Measurements from ENCODE around the gene DACH1.
A peak's percentile ranks its signal among the peaks of the same experiment; 100 is the strongest.
"Not testable (repeated sequence)": the region's sequence is repeated elsewhere in the genome, so short reads cannot be mapped to it uniquely, and the experiment has no call there.

Gene DACH1

DNA sequence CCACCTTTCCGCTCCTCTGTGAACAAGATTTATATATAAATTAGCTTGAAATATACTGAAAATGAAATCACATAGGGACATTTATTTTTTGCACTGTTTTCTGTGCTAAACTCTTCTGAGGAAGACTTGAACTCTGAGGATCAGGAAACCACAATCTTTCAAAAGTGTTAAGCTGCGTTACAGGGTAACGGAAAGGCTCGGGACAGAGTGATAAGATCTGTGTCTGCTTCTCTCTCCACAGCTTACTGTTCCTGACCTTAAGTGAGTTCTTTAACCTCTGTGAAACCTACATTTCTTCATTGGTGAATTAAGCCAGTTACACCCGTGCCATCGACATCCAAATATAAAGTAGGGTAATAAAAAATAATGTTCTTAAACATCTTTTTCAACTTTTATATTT lies 38.9 kb downstream of the DACH1 start:
- peak; percentile 66 for DNase-seq

DNA sequence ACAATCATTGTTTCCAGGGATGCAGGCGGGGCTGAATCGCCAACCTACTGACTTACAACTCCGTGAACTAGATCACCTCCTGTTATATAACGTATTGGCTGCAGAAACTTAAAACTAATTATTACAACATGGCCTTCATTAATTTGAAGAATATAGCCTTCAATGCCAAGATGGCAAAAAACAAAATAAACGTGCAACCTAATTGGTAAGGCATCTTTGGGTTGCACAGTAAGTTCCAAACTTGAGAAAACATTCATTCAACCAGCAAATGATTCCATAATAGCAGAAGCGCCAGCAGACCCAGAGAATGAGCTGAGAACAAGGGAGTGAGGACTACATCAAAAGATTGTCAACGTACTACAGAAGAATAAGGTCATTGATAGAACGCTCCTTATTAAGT lies 39.8 kb downstream of the DACH1 start:
- DNase-seq: no peak

DNA sequence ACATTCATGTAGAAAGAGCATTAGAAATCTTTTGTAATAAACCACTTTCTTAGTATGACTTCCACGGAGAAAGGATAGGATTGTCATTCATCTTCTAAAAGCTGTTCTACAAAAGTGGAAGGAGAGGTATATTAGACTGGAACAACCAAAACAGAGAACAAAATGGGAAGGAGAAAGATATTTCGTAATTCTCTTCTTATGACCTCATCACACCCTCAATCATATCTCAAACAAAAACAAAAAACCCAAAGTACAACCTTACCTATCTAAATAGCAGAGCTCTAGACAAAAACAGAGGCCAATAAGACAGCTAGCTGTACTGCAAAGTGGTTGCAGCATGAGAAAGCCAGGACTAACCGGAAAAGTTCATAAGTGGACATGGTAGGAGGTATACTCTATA lies 46.3 kb downstream of the DACH1 start:
- DNase-seq: no peak

DNA sequence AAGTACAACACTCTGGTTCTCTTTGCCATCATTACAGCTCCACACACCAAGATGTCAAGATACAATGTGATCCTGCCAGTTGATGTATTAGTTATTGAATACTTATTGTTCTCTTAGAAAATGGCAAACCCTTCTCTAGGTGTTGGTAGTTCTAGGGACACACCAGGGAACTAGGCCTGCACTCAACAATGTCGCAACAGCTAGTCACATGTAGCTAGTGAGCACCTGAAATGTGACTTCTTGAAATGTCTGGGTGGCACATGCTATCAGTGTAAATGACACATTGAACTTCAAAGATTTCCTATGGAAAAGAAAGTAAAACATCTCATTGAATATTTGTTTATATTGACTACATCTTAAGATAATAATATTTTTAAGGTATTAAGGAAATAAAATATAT lies 49.7 kb downstream of the DACH1 start:
- DNase-seq: no peak

DNA sequence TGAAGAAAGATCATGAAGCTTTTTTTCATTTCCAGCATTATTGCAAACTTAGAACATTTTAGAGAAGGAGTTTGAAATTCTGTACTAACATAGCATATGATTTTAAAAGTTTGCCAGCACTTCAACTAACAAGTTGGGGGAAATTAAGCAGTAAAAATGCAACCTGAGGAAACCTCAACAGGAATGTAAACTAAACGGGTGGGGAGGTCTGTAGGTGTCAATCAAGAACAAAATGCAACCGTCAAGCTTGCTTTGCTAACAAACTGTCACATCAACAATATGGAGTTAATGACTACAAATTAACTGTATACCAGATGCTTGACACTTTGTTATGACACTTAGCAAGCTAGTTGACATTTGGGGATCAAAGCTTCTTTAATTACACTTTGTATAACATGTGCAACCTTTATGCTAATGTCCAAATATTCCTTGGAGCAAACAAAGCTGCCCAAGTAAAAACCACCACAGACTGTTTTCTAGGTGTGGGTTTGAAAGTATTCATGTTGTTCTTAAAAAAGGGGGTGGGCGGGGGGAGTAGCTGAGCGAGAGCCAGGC lies 52.1 kb downstream of the DACH1 start:
- DNase-seq: no peak

DNA sequence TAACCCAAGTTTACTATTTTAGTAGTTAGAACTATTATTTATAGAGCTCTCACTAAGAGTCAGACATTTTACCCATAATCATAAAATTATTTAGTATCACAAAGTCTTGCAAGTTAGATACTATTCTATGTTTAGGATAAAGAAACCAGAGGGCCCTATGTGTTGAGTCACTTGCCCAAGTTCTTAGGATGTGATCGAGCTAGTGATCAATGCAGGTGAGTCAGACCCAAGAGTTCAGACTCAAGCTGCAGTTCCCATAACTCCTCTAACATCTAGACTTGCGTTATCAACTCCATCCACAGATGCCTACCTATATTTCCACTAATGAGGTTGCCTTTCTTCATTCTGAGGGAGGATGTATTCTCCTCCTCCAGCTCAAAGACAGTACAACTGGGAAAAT lies 53.8 kb downstream of the DACH1 start:
- DNase-seq: no peak

DNA sequence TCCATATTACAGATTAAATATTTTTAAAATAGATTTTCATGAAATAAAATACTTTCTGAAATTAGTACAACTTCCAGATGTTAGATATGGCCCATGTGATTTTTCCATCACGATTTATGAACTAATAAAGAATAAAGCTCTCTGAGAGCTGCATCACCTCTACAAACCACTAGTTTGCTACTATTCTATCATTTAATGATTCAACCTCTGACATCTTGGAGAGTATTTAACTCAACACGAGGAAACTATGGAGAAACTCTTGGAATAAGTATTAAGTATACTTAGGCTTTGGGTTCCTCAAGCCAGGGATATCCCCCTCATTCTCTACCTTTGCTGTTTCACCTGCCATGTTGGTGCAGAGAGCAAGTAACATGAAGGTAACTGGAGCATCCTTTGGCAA lies 55.7 kb downstream of the DACH1 start:
- no peak for DNase-seq

DNA sequence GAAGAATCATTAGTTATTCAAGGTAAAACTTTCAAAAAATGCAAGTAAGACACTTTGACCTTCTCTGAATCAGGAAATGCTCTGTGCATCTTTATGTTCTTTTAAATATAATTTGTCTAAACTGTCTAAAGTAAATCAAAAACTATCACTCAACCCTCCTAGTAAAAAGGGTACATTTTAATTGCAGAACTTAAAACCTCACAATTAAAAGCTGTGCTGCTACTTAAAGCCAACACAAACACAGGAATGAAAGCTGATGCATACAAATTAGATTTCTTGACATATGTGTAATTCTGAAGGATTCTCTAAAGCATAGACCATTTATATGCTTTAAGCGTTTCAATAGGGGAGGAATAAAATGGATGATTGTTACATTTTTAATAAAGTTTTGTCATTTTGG lies 58.3 kb downstream of the DACH1 start:
- DNase-seq: no peak

DNA sequence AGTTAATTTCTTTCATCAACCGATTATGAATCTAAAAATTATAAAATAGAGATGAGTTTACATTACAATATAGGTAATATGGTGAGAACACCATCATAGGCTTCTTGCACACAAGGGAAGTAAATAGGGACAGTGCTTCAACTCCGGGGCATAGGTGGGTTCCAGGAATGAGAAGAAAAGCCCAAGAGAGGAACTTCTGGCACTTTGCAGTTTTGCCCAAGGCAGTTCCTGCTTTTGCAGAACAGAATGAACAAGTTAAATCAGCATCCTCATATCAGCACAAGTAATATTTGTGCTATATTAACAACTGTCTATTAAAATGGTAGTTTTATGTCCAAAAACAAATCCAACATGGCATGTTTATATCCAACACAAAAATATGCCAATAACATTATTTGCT lies 60.1 kb downstream of the DACH1 start:
- no peak for DNase-seq

DNA sequence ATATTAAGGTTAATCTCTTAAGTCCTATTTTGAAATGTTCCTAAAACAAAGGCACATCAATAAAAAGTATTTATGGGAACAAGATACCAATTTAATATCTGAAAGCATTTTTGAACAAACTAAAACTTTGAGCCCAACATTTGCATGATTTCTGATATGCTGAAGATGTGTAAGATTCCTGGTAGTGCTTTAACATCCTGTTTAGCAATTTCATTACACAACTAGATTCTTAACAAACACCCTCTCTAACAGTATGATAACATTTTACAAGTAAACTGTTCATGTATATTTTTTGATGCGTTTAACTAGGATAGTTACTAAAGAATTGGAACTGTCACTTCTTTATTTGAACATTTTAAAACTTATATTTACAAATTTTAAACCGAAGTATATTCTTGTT lies 63.9 kb downstream of the DACH1 start:
- DNase-seq: no peak

DNA sequence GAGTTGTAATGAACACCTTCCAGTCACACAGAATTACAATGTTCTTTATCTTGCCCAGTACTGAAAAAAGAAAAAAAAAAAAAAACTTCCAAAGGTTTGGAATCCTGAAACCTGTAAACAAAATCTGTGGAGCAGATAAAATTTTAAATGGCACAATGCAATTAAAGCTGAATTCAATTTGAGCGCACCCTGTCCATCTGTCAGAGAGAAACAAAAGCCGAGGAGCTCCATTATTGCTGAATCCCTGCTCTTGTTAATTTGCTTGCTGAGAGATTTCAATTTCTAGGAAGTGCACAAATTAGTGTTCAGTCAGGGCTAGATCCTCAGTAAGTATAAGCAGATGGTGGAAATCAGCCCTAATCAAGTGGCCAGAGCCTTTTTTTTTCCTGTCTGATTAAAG lies 65.2 kb downstream of the DACH1 start:
- DNase-seq: no peak

DNA sequence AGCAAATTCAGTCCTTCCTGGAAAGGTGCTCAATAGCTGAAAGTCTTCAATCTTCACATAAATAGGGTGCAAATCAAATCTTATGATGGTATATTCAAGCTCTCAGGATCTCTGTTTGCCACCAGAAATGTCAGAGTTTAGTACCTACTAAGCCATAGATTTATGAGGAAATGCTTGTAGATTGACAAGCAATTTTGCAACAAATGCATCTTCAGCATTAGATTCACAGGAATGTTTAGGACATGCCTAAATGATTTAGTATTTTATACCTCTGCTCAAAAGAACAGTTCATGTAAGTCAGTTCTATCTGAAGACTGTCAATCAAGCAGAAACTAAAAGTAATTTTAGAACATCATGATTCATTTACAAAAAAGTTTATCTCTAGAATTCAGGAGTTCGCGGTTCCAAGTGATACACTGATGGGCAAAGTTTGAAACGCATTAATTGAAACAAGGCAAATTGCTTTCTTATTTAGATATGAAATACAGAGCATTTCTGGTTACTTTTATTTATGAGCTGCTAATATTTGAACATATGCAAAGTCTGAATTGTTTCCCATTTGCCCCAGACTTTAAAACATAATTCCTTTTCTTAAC lies 65.7 kb downstream of the DACH1 start:
- no peak for DNase-seq

DNA sequence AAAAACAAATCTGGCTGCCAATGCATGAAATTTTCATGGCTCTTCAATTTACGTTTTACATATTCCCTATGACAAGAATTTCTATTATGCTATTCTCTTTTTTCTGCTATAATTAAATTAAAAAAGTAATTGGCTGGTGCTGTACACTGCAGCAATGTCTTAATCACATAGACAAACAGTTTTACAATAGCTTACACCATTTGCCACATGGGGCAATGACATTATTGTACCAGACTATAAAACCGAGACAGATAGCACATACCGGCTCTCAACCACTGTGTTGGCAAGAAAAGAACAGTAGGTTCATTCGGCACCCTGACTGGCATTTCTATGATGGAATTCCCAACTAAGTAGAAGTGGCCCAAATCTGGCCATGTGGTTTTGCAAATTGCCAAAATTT lies 67.7 kb downstream of the DACH1 start:
- DNase-seq: no peak

DNA sequence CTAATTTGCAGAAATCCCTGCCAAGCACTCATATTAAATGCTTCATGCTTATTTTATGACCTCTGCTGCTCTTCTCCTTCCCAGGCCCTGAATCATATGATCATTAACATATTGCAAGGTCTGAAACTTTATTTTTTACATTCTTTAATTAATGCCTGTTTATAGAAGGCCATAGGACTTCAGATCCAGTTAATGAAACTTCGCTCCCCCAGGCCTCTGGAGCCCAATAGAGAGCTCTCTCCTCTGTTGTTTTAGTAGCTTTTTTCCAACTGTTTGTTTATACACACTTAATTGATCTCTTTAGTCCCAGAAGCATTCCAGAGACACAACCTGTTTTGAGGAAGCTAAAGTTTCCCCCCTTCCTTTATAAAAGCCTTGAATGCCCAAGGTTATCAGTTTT lies 68.3 kb downstream of the DACH1 start:
- DNase-seq: no peak

DNA sequence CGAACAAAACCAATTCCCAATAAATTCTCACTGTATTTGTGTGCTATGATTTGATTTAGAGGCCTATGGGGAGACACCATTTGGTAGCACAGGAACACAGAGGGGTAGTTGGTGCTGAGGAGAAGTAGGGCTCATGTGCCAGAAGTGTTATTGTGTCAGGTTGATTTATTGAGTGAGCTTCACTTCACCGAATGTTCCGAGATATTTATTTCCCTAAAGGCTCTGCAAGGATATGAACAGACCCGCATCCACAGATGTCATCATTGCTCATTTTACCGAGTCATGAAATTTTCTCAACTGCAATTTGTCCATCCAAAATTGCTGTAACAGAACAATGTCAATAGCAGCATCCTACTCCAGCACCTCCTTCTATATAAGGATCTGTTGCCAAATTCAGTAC lies 69.5 kb downstream of the DACH1 start:
- DNase-seq: no peak

DNA sequence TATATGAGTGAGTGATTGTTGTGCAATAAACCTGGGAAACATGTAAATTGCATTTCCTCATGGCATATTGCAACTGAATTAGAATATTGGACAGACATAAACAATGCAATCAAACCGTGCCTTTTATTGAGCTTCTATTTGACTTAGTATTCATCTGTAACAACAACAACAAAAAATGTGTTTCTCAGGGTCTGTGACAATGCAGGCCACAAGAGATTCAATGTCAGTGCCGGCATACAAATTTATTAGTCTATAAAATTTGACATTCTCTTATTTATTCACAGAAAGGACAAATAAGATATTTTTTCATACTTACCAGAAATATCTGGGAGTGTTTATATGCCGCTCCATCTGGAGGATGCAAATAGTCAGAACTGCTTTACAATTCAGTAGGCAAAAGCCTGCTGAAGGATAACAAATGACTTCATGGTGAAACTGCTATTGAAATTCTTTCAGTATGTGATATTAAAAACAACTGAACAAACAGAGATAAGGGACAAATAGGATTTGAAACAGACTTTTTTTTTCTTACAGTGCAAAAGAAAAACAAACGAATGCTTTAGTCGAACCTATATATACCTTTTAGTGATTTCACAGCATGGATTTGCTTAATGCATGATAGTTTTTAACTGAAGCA lies 77.2 kb downstream of the DACH1 start:
- DNase-seq: no peak

DNA sequence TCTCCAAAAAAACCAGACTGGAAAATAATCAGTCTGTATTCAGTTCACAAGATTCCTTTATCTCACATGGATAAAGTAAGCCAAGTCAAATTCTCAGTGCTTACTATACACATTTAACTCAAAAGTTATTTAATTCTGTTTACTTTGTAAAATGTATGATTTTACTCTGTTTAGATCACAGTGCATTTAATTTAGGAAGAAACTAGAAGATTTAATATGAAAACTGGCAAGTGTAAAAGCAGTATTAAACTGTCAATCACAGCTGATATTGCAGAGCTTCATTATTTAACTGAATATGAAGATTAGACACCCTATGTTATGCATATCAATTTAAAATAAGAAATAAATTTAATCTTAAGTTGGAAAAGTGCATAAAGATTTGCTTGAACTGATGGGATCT lies 78.0 kb downstream of the DACH1 start:
- no peak for DNase-seq

DNA sequence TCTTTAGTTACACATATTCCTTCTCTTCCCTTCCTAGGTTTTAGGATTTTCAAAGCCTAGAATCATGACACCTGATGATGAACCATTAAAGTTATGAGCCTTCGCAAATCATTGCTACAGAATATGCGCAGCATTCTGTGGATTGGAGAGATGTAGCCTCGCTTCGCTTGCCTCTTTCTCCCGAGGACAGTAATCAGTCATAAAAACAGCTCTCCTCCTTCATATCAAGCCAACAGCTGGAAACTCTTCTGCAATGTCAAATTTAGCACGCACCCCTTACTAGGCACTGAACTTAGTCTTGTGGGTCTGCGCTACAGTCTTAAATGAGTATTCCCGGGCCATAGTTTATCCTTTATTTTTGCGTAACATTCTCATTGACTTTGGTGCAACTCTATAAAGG lies 79.6 kb downstream of the DACH1 start:
- no peak for DNase-seq

DNA sequence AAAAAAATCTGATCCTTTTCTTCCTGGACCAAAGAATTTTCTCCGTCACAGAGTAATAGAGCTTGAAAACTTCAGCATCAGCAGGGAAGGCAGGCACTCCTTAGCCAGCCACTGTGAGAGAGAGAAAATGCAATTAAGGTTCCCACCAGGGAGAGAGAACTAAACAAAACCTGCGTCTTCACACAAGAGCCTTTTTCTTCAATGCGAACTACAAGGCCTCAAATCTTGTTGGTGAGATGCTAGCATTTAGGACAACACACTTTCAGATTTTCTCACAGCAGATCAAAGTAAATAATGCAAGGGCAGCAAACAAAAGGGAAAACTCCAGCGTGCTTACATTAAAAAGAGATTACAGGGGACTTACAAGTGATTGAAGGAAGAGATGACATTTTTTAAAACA lies 80.1 kb downstream of the DACH1 start:
- no peak for DNase-seq

DNA sequence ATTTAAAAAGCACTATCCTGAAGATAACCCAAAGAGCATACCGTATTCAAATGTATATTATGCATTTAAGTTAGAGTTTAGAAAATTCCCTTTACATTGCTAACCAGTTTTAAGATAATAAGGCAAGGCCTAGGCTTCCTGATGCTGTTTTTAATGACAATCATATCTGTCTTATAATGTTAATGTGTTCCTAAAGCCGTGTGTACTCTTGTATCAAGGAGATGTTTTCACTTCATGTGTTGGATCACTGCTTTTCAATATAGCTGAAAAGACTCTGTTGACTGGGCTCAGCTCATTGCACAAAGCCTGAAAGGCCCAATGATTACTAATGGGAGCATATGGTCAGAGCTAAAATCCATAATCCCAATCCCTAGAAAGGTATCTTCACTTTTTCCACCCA lies 81.6 kb downstream of the DACH1 start:
- no peak for DNase-seq

DNA sequence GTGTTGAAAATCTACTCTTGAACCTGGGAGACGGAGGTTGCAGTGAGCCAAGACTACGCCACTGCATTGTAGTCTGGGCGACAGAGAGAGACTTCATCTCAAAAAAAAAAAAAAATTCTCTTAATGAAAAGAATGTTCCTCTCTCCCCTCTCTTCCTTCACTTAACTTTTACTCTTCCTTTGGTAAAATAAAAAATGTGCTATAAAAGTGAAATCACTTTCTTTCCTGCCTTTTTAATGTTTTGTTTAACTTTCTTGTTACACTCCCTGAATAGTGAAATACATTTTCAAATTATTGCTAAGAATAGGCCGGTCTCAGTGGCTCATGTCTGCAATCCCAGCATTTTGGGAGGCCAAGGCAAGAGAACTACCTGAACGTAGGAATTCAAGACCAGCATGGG lies 86.5 kb downstream of the DACH1 start:
- DNase-seq: no peak

DNA sequence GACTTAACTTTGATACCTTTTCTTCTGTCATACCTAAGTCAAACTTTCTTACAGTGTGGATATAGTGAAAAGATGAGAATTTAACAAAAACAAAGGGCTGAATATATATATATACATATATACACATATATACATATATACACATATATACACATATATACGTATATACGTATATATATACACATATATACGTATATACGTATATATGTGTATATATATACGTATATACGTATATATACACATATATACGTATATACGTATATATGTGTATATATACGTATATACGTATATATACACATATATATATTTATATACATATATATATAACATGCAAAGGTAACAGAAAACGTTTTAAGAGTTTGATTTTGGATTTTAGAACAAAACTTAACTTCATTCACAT lies 88.0 kb downstream of the DACH1 start:
- DNase-seq: not testable (repeated sequence)

DNA sequence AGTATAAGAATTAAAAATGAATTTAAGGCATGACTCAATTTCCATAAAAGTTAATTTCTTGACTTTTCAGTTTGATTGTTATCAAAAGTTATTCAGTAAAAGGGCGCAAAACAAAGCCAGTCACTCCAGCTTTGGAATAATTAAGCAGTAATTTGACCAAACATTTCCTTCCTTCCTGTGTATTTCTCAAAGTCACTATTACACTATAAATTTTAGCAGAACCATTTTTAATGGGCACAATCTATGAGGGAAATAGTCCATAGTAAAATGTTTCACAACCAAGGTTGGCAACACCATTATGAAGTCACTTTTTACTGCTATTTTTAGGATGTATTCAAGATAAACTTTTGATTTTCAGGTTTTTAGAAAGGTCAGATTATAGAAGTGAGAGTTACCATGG lies 91.0 kb downstream of the DACH1 start:
- no peak for DNase-seq

DNA sequence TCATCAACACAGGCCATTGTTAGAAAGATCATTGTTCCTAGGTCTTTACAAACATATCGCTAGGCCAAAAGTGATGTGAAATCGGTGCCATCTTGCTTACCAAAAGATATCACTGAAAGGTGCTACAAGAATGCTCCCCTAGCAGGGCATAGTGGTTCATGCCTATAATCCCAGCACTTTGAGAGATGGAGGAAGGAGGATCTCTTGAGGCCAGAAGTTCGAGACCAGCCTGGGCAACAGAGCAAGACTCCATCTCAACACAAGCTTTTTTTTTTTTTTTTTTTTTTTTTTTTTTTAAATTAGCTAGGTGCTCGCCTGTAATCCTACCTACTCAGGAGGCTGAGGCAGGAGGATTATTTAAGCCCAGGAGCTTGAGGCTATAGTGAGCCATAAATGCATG lies 92.1 kb downstream of the DACH1 start:
- no peak for DNase-seq

DNA sequence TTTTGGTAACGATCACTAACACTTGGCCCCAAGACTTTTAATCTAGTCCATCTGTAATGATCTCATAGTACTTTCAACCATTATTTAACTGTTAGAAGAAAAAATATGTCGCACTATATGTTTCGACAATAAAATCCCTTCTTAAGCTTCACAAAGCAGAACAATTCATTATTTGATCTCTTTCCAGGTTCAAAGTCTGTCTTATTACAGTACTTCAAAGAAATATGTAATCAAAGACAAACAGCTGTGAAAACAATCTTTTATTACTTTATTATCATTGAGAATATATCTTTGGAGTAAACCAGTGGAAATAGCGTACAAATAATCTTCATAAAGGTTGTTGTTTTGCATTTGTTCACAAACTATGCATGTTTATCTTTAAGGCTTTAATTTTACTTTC lies 93.5 kb downstream of the DACH1 start:
- no peak for DNase-seq
